ENCODE measurements around the gene RTRAF. TPM values are rescaled to one million over a fixed set of nuclear protein-coding genes. Genes with fewer than 3 reads are reported as not detected.

RTRAF gene
- total RNA-seq, 1 experiment from 2014 or later, result 300 TPM

- Histone ChIP-seq H2AFZ (ENCODE audit: low read length) (no peak overlapping the region), H3K4me3 (ENCODE audit: low read length) (no peak overlapping the region), H3K9me2 (replicated peaks; ENCODE audit: low read length) (no peaks in the 10 kb centered on the region), H3F3A (ENCODE audit: low read length, unreplicated experiment) (no peaks in the 10 kb centered on the region), H3K9me3 (ENCODE audit: low read length) (no peaks in the 10 kb centered on the region), H3K4me2 (ENCODE audit: low read length) (no peak overlapping the region), H3K27ac (ENCODE audit: low read length) (peak overlapping the region; percentile 37), H3K4me1 (ENCODE audit: insufficient read depth, low read length) (peaks cover 27% of the 10 kb centered on the region), H4K20me1 (ENCODE audit: low read length) (no peaks in the 10 kb centered on the region), H3K79me2 (ENCODE audit: low read length) (no peaks in the 10 kb centered on the region), H3K9ac (ENCODE audit: low read length) (no peak overlapping the region), H3K27me3 (ENCODE audit: low read length) (no peaks in the 10 kb centered on the region), H3K36me3 (ENCODE audit: low read depth, low read length) (no peaks in the 10 kb centered on the region)
- ChIA-PET POLR2A (ENCODE audit: unreplicated experiment) (no interaction called here), CTCF (no interaction called here)
- ATAC-seq (no peak), DNase-seq (no peak)
- BruUV-seq (replicated peaks), result no TSS peak
- TF ChIP-seq EZH2 (IDR thresholded peaks at IDR 0.05; ENCODE audit: low read length, unreplicated experiment), result no peak
- no peak for TF ChIP-seq EZH2phosphoT487 (IDR thresholded peaks at IDR 0.05; ENCODE audit: borderline replicate concordance, low read length)
- TF ChIP-seq, protein P1, sequence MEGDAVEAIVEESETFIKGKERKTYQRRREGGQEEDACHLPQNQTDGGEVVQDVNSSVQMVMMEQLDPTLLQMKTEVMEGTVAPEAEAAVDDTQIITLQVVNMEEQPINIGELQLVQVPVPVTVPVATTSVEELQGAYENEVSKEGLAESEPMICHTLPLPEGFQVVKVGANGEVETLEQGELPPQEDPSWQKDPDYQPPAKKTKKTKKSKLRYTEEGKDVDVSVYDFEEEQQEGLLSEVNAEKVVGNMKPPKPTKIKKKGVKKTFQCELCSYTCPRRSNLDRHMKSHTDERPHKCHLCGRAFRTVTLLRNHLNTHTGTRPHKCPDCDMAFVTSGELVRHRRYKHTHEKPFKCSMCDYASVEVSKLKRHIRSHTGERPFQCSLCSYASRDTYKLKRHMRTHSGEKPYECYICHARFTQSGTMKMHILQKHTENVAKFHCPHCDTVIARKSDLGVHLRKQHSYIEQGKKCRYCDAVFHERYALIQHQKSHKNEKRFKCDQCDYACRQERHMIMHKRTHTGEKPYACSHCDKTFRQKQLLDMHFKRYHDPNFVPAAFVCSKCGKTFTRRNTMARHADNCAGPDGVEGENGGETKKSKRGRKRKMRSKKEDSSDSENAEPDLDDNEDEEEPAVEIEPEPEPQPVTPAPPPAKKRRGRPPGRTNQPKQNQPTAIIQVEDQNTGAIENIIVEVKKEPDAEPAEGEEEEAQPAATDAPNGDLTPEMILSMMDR (conservative IDR thresholded peaks at IDR 0.05; ENCODE audit: low read depth, low read length), result no peak
- intact Hi-C loops (cut with micrococcal nuclease), result no loop called here
Observed at GRCh38 chr14:52026017-52026660, 36.8 kb downstream of the RTRAF start.

DNA sequence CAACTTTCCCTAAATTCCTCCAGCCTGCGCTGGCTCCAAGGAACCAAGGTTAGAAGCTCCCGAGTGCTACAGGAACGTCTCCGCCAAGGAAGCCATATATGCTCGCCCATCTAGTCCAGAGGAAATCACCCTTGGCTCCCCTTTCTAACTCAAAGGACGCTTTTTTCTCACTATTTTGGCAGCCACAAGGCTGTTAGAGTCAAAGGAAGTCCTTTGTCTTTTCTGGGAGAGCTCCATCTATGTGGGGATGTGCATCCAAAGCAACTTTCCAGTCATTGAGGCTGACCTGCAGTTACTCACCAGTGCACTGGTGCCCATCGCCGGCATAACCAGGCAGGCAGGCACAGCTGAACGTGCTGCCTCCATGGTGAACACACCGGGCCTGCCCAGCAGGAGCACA lies 37.6 kb downstream of the RTRAF start:
- CTCF ChIA-PET, result no interaction called here
- H3K9me2 ChIP-seq (replicated peaks; ENCODE audit: low read length), result no peaks in the 10 kb centered on the region

DNA sequence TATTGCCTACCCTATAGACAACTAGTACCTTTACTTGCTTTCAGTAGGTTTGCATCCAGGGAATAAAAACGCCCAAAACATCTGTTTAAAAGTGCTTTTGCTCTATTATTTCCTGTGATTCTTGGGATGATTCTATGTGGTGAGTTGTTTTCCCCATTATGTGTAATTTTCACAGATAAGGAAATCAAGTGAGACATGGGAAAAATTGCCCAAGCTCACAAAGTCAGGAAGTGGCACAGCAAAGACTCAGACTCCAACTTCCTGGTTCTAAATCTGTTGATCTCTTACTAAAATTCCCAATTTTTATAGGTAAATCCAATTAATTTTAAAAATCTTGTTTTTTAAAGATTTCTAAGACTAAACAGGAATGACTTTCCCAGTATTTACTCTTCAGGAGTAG lies 40.5 kb downstream of the RTRAF start:
- Histone ChIP-seq H3K9ac (ENCODE audit: low read length) (no peak overlapping the region), H3K9me2 (replicated peaks; ENCODE audit: low read length) (no peaks in the 10 kb centered on the region), H2AFZ (ENCODE audit: low read length) (peak overlapping the region; percentile 46; the same call in 1 of the 2 replicates), H3K36me3 (ENCODE audit: low read depth, low read length) (no peaks in the 10 kb centered on the region), H3K4me3 (ENCODE audit: low read length) (no peak overlapping the region), H3K27me3 (ENCODE audit: low read length) (no peaks in the 10 kb centered on the region), H3K4me2 (ENCODE audit: low read length) (no peak overlapping the region), H3F3A (ENCODE audit: low read length, unreplicated experiment) (no peaks in the 10 kb centered on the region), H3K9me3 (ENCODE audit: low read length) (no peaks in the 10 kb centered on the region), H3K4me1 (ENCODE audit: insufficient read depth, low read length) (peaks cover 20% of the 10 kb centered on the region), H3K79me2 (ENCODE audit: low read length) (no peaks in the 10 kb centered on the region), H3K27ac (ENCODE audit: low read length) (no peak overlapping the region), H4K20me1 (ENCODE audit: low read length) (no peaks in the 10 kb centered on the region)
- POLR2A ChIA-PET (ENCODE audit: unreplicated experiment), result no interaction called here
- no peak for ATAC-seq
- CTCF ChIA-PET, result no interaction called here
- TF ChIP-seq EZH2 (IDR thresholded peaks at IDR 0.05; ENCODE audit: low read length, unreplicated experiment), result no peak
- TF ChIP-seq EZH2phosphoT487 (IDR thresholded peaks at IDR 0.05; ENCODE audit: borderline replicate concordance, low read length), result no peak
- TF ChIP-seq, protein P1 (conservative IDR thresholded peaks at IDR 0.05; ENCODE audit: low read depth, low read length), result no peak
- DNase-seq, result no peak
- intact Hi-C loops (cut with micrococcal nuclease), result no loop called here
- no TSS peak for BruUV-seq (replicated peaks)

More for the DNA sequence above, 37.6 kb downstream of the RTRAF start:
- POLR2A ChIA-PET (ENCODE audit: unreplicated experiment), result no interaction called here
- ATAC-seq, result no peak
- H3F3A ChIP-seq (ENCODE audit: low read length, unreplicated experiment), result no peaks in the 10 kb centered on the region
- no peaks in the 10 kb centered on the region for H3K36me3 ChIP-seq (ENCODE audit: low read depth, low read length)
- H2AFZ ChIP-seq (ENCODE audit: low read length), result no peak overlapping the region
- no peak for DNase-seq
- no peak overlapping the region for H3K27ac ChIP-seq (ENCODE audit: low read length)
- no peak overlapping the region for H3K4me3 ChIP-seq (ENCODE audit: low read length)
- no peaks in the 10 kb centered on the region for H3K27me3 ChIP-seq (ENCODE audit: low read length)
- no TSS peak for BruUV-seq (replicated peaks)
- TF ChIP-seq EZH2phosphoT487 (IDR thresholded peaks at IDR 0.05; ENCODE audit: borderline replicate concordance, low read length) (no peak), EZH2 (IDR thresholded peaks at IDR 0.05; ENCODE audit: low read length, unreplicated experiment) (no peak)
- H3K4me2 ChIP-seq (ENCODE audit: low read length), result no peak overlapping the region
- intact Hi-C loops (cut with micrococcal nuclease), result no loop called here
- H3K9ac ChIP-seq (ENCODE audit: low read length), result no peak overlapping the region
- H3K4me1 ChIP-seq (ENCODE audit: insufficient read depth, low read length), result peaks cover 27% of the 10 kb centered on the region
- no peaks in the 10 kb centered on the region for H4K20me1 ChIP-seq (ENCODE audit: low read length)
- no peaks in the 10 kb centered on the region for H3K79me2 ChIP-seq (ENCODE audit: low read length)
- no peaks in the 10 kb centered on the region for H3K9me3 ChIP-seq (ENCODE audit: low read length)
